GM13976 (cell line): ENCODE data around the gene GRIA1.

Experiments
- DNase-seq: peaks from one replicate; pipeline ENCODE4 v3.0.0; 2012; ENCODE audit warnings: low spot score
- in situ Hi-C: fragments of 300-500 bp; cut with MboI; formaldehyde crosslinking; loops from one replicate; pipeline ENCODE4 v1.12.0; 2022; ENCODE audit warnings: low sequenced_read_pairs, mixed read lengths, inconsistent platforms; ENCODE audit not compliant: unreplicated experiment
- TF ChIP-seq, protein P1 (sequence below): IDR thresholded peaks from 2 replicates; pipeline ENCODE4 v1.5.1; 2012; ENCODE audit warnings: borderline replicate concordance, mild to moderate bottlenecking; ENCODE audit not compliant: insufficient read depth; ENCODE audit errors: extremely low read depth, missing control alignments, control extremely low read depth

Gene GRIA1

GRCh38 chr5:153534102-153534501 lies 43.6 kb downstream of the GRIA1 start:
- in situ Hi-C loops, result no loop called here
- no peak for DNase-seq
- TF ChIP-seq, protein P1, sequence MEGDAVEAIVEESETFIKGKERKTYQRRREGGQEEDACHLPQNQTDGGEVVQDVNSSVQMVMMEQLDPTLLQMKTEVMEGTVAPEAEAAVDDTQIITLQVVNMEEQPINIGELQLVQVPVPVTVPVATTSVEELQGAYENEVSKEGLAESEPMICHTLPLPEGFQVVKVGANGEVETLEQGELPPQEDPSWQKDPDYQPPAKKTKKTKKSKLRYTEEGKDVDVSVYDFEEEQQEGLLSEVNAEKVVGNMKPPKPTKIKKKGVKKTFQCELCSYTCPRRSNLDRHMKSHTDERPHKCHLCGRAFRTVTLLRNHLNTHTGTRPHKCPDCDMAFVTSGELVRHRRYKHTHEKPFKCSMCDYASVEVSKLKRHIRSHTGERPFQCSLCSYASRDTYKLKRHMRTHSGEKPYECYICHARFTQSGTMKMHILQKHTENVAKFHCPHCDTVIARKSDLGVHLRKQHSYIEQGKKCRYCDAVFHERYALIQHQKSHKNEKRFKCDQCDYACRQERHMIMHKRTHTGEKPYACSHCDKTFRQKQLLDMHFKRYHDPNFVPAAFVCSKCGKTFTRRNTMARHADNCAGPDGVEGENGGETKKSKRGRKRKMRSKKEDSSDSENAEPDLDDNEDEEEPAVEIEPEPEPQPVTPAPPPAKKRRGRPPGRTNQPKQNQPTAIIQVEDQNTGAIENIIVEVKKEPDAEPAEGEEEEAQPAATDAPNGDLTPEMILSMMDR, result no peak

GRCh38 chr5:153537207-153537606 lies 46.7 kb downstream of the GRIA1 start:
- in situ Hi-C loops, result no loop called here
- no peak for DNase-seq
- TF ChIP-seq, protein P1, result no peak

DNA sequence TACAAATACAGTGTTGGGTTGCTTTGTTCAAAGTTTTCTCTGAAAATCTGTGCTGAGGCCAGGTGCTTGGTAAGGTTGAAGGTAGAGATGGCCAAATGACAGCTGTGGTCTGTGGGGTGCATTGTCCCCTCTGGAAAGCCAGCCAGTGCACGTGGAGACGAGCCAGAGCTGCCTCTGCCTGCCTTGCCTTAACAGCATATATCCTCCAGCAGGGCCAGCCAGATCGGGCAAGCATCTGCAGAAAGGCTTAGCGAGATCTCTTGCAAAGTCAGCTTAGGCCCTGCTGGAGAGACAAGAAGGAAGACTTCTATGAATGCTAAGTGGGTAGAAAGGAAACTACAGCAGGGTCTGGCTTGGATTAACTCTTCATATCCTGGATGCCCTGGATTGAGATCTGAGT lies 49.5 kb downstream of the GRIA1 start:
- in situ Hi-C loops, result no loop called here
- TF ChIP-seq, protein P1, result no peak
- no peak for DNase-seq

DNA sequence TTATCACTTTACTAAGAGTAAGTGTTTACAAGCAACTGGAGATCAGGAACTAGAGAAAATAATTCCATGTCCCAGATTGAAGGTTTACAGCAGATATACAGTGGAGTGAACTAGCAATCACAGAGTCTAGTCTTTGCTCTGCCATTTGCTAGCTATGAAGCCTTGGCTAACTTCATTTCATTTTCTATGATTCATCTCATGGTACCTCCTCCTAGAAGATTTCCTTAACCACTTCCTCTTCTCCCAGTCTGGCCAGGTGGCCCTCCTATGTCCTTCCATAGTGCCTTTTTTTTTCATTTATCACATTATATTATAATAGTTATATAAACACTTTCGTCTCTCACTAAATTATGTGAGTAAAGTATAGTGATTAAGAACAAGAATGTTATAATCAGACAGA lies 52.1 kb downstream of the GRIA1 start:
- in situ Hi-C loops, result no loop called here
- no peak for DNase-seq
- TF ChIP-seq, protein P1, result no peak

- in situ Hi-C loops, result no loop called here
- DNase-seq, result no peak
- TF ChIP-seq, protein P1, result no peak
Measured at GRCh38 chr5:153543288-153543687, 52.8 kb downstream of the GRIA1 start.

DNA sequence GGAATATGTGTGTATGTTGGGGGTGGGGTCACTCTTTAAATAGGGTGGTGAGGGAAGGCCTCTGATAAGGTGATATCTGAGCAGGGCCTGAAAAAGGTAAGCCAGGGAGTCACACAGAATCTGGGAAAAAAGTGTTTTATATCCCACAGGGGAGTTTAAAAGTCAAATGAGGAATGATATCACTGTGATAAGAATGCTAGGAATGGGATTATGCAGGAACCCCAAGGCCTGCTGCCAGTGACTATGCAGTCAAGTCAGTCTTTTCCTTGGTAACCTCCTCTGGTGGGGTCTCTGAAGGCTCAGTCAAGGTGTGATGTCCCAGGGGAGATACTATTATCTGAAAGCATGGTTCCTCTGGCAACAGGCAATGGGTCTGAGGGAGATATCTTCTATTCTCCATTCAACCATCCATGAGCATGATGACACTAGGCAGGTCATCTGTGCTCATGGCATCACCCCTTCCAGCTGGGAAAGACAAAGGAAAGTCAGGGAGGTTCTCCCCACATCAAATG lies 53.5 kb downstream of the GRIA1 start:
- TF ChIP-seq, protein P1, result no peak
- in situ Hi-C loops, result no loop called here
- DNase-seq, result no peak

GRCh38 chr5:153544706-153545105 lies 54.2 kb downstream of the GRIA1 start:
- DNase-seq, result no peak
- in situ Hi-C loops, result no loop called here
- TF ChIP-seq, protein P1, result no peak
